PFSK-1 (cell line): ENCODE measurements around the gene IFT22.

Experiments
- FOXP2 ChIP-seq: optimal IDR thresholded peaks from 2 replicates; pipeline ENCODE3; 2011; ENCODE audit warnings: borderline replicate concordance, control low read depth, inconsistent platforms; ENCODE audit not compliant: insufficient read depth; ENCODE audit errors: extremely low read length, extremely low read depth
- POLR2AphosphoS5 ChIP-seq: IDR thresholded peaks from 2 replicates; pipeline ENCODE4 v1.6.1; 2012; ENCODE audit warnings: low read depth, mild to moderate bottlenecking, control low read depth, low read length, moderate library complexity
- REST ChIP-seq, 2 experiments: IDR thresholded peaks; 2 replicates each; pipeline versions ENCODE4 v1.6.1 to v1.8.0; 2011 to 2012; ENCODE audit warnings: low read depth in 2 of 2, low read length in 2 of 2, control low read depth in 1 of 2, inconsistent platforms in 1 of 2, mild to moderate bottlenecking in 1 of 2, moderate library complexity in 1 of 2; ENCODE audit not compliant: insufficient read depth in 1 of 2
- SIN3A ChIP-seq: IDR thresholded peaks from 2 replicates; pipeline ENCODE4 v1.6.1; 2012; ENCODE audit warnings: mild to moderate bottlenecking, low read length, moderate library complexity, borderline replicate concordance; ENCODE audit not compliant: insufficient read depth
- TAF1 ChIP-seq: IDR thresholded peaks from 2 replicates; pipeline ENCODE4 v1.6.1; 2012; ENCODE audit warnings: low read length, control low read depth, borderline replicate concordance; ENCODE audit not compliant: insufficient read depth

The IFT22 gene

GRCh38 chr7:101273206-101273605 is 48.4 kb downstream of the IFT22 start:
- TF ChIP-seq SIN3A (no peak), POLR2AphosphoS5 (no peak), REST (IDR thresholded peaks at IDR 0.05; ENCODE audit: insufficient read depth in 1 of 2, low read depth in 2 of 2, low read length in 2 of 2) (no peak), TAF1 (no peak), FOXP2 (no peak)

- TF ChIP-seq FOXP2 (no peak), REST (IDR thresholded peaks at IDR 0.05; ENCODE audit: insufficient read depth in 1 of 2, low read depth in 2 of 2, low read length in 2 of 2) (no peak), POLR2AphosphoS5 (no peak), TAF1 (no peak), SIN3A (no peak)
These were observed 50.6 kb downstream of the IFT22 start for GRCh38 chr7:101271021-101271420.

GRCh38 chr7:101269664-101270063 is 51.9 kb downstream of the IFT22 start:
- TF ChIP-seq REST (IDR thresholded peaks at IDR 0.05; ENCODE audit: insufficient read depth in 1 of 2, low read depth in 2 of 2, low read length in 2 of 2) (no peak), SIN3A (no peak), TAF1 (no peak), FOXP2 (no peak), POLR2AphosphoS5 (no peak)

GRCh38 chr7:101265622-101266516 is 55.7 kb downstream of the IFT22 start:
- TF ChIP-seq POLR2AphosphoS5 = no peak
- no peak for TF ChIP-seq REST (IDR thresholded peaks at IDR 0.05; ENCODE audit: insufficient read depth in 1 of 2, low read depth in 2 of 2, low read length in 2 of 2)
- no peak for TF ChIP-seq TAF1
- no peak for TF ChIP-seq FOXP2
- TF ChIP-seq SIN3A = no peak
